ENCODE results near the gene TEKT4.
"Not testable (repeated sequence)": the region's sequence is repeated elsewhere in the genome, so short reads cannot be mapped to it uniquely, and the experiment has no call there.

DNA sequence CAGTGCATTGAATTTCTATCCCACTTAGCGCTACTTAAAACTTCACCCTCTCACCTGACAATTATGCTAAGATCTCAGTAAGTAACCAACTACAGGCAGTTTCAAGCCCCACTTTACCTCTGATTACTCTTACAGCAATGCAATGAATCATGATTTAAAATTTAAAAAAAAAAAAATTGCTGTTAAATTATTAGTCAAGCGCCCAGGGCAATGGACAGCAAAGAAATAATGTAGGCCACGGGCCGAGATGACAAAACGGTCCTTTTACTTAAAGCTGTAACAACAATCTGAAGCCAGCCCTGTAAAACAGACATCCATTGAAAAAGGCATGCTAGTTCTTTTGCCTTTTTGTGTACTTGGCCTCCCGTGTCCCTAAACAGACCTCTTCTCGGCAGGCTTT is 24.0 kb downstream of the TEKT4 start:
- TF ChIP-seq CTCF (IDR thresholded peaks at IDR 0.05 in 4 of 5, conservative IDR thresholded peaks at IDR 0.05 in 1 of 5); POLR2A (IDR thresholded peaks at IDR 0.05): not testable (repeated sequence)

Measured in gastrocnemius medialis (tissue), 4 donors.